ENCODE results near the gene RNF222.
"Not testable (repeated sequence)": the region's sequence is repeated elsewhere in the genome, so short reads cannot be mapped to it uniquely, and the experiment has no call there.

The RNF222 gene

GRCh38 chr17:8383143-8383822, 14.3 kb downstream of the RNF222 start, which contains the start of gene RPL26:
Gene RPL26, minus strand, starts transcription at chr17:8383193. Its CDS starts 883 bp downstream, at chr17:8382310.
- intact Hi-C loops (cut with DNase I) = loop anchor here (2.0 to 5.0 kb wide), 2 partner anchors 54 to 248 kb away; partner anchors contain the start of genes MYH10 and NDEL1
- DNase-seq = peak; percentile 90 to 99 (median 94)

- DNase-seq = no peak
- intact Hi-C loops (cut with DNase I) = loop anchor here (2.0 to 5.0 kb wide), 2 partner anchors 54 to 248 kb away; partner anchors contain the start of genes MYH10 and NDEL1
Measured at GRCh38 chr17:8382880-8383142, 14.8 kb downstream of the RNF222 start.

GRCh38 chr17:8382052-8382879, 15.4 kb downstream of the RNF222 start:
- intact Hi-C loops (cut with DNase I) = loop anchor here (2.0 to 5.0 kb wide), 2 partner anchors 55 to 249 kb away; partner anchors contain the start of genes MYH10 and NDEL1
- no peak for DNase-seq

- no peak for DNase-seq
- intact Hi-C loops (cut with DNase I) = loop anchor here (5.0 kb wide), 1 partner anchor 57 kb away; the partner anchor contains the start of gene NDEL1
Measured at GRCh38 chr17:8380049-8380448, 17.6 kb downstream of the RNF222 start.

- intact Hi-C loops (cut with DNase I) = loop anchor here (10.0 kb wide), 1 partner anchor 253 kb away; the partner anchor contains the start of gene HES7
- not testable (repeated sequence) for DNase-seq
Measured at GRCh38 chr17:8378117-8378516, 19.5 kb downstream of the RNF222 start.

GRCh38 chr17:8377422-8377821, 20.2 kb downstream of the RNF222 start:
- intact Hi-C loops (cut with DNase I) = loop anchor here (10.0 kb wide), 1 partner anchor 253 kb away; the partner anchor contains the start of gene HES7
- no peak for DNase-seq

- intact Hi-C loops (cut with DNase I) = loop anchor here (10.0 kb wide), 1 partner anchor 252 kb away; the partner anchor contains the start of gene HES7
- DNase-seq = peak; percentile 82 to 99 (median 92)
Measured at GRCh38 chr17:8376271-8377067, 21.2 kb downstream of the RNF222 start, which contains the start of gene KRABD2. Gene KRABD2, minus strand, starts transcription at chr17:8376704.

- intact Hi-C loops (cut with DNase I) = loop anchor here (10.0 kb wide), 1 partner anchor 251 kb away; the partner anchor contains the start of gene HES7
- peak in 2 of 10 donors; percentile 23 to 32 for DNase-seq
Measured at GRCh38 chr17:8375738-8376259, 21.8 kb downstream of the RNF222 start.

- intact Hi-C loops (cut with DNase I) = loop anchor here (10.0 kb wide), 1 partner anchor 249 kb away; the partner anchor contains the start of gene HES7
- DNase-seq = not testable (repeated sequence)
Measured at GRCh38 chr17:8373856-8374255, 23.8 kb downstream of the RNF222 start.

- DNase-seq = no peak
- intact Hi-C loops (cut with DNase I) = loop anchor here (10.0 kb wide), 1 partner anchor 248 kb away; the partner anchor contains the start of gene HES7
Measured at GRCh38 chr17:8372422-8372821, 25.2 kb downstream of the RNF222 start.

GRCh38 chr17:8371786-8372185, 25.8 kb downstream of the RNF222 start:
- no peak for DNase-seq
- intact Hi-C loops (cut with DNase I) = loop anchor here (10.0 kb wide), 1 partner anchor 247 kb away; the partner anchor contains the start of gene HES7

GRCh38 chr17:8369944-8370343, 27.7 kb downstream of the RNF222 start:
- intact Hi-C loops (cut with DNase I) = loop anchor here (10.0 kb wide), 1 partner anchor 245 kb away; the partner anchor contains the start of gene HES7
- no peak for DNase-seq

- no peak for DNase-seq
- intact Hi-C loops (cut with DNase I) = no loop called here
Measured at GRCh38 chr17:8368193-8368592, 29.4 kb downstream of the RNF222 start.

GRCh38 chr17:8366231-8366630, 31.4 kb downstream of the RNF222 start:
- no peak for DNase-seq
- intact Hi-C loops (cut with DNase I) = no loop called here

GRCh38 chr17:8365143-8365542, 32.5 kb downstream of the RNF222 start:
- DNase-seq = no peak
- intact Hi-C loops (cut with DNase I) = no loop called here

GRCh38 chr17:8362651-8363332, 34.8 kb downstream of the RNF222 start:
- no peak for DNase-seq
- intact Hi-C loops (cut with DNase I) = no loop called here

GRCh38 chr17:8360751-8361150, 36.9 kb downstream of the RNF222 start:
- no peak for DNase-seq
- intact Hi-C loops (cut with DNase I) = no loop called here

- no peak for DNase-seq
- intact Hi-C loops (cut with DNase I) = no loop called here
Measured at GRCh38 chr17:8360260-8360659, 37.4 kb downstream of the RNF222 start.

- intact Hi-C loops (cut with DNase I) = no loop called here
- peak in 1 of 10 donors; percentile 17 for DNase-seq
Measured at GRCh38 chr17:8359769-8360168, 37.9 kb downstream of the RNF222 start.
